Breast epithelium (tissue), 4 donors: Measurements from ENCODE around the gene CDH20. TPM values are rescaled to one million over a fixed set of nuclear protein-coding genes. Genes with fewer than 3 reads are reported as not detected.

Experiments
- DNase-seq, 2 donors: peaks; one replicate each; pipeline ENCODE4 v3.0.0-alpha.2; 2019; ENCODE audit warnings: low spot score in 2 of 2
- H3K27ac ChIP-seq, 2 donors: fragments of 200-600 bp; sonication (generic) in 1 of 2; one replicate each; pipeline ENCODE4 v1.5.1; 2016 to 2019; ENCODE audit warnings: mild to moderate bottlenecking in 1 of 2
- H3K27me3 ChIP-seq, 2 donors: fragments of 200-600 bp; sonication (generic) in 1 of 2; one replicate each; pipeline versions ENCODE4 v1.5.1 to v1.6.0; 2017 to 2019; ENCODE audit warnings: control low read depth in 1 of 2, mild to moderate bottlenecking in 1 of 2
- H3K36me3 ChIP-seq: fragments of 200-600 bp; one replicate; pipeline ENCODE4 v1.5.1; 2019
- H3K4me1 ChIP-seq, 2 donors: fragments of 200-600 bp; sonication (generic); one replicate each; pipeline ENCODE4 v1.5.1; 2016 to 2019; ENCODE audit warnings: control low read depth in 1 of 2
- H3K4me3 ChIP-seq, 3 donors: fragments of 200-600 bp; sonication (generic); 1 replicate in 2 of 3; 2 replicates in 1 of 3; pipeline ENCODE4 v1.5.1; 2016 to 2019; ENCODE audit warnings: mild to moderate bottlenecking in 3 of 3, moderate library complexity in 2 of 3
- H3K9me3 ChIP-seq, 2 donors: fragments of 200-600 bp; sonication (generic) in 1 of 2; one replicate each; pipeline ENCODE4 v1.5.1; 2016 to 2019; ENCODE audit warnings: control low read depth in 1 of 2
- POLR2A ChIP-seq: fragments of 450-650 bp; IDR thresholded peaks from one replicate; pipeline ENCODE4 v1.6.1; 2016; ENCODE audit warnings: antibody characterized with exemption, mild to moderate bottlenecking, moderate library complexity
- POLR2AphosphoS5 ChIP-seq, 3 donors: sonication (generic); formaldehyde crosslinking; IDR thresholded peaks; one replicate each; pipeline ENCODE4 v1.6.1; 2017; ENCODE audit warnings: antibody characterized with exemption in 3 of 3
- intact Hi-C: fragments of 100-400 bp; cut with DNase I; formaldehyde crosslinking; loops from one replicate; pipeline ENCODE4 v1.15.1; 2023; ENCODE audit warnings: low total_unique reads
- total RNA-seq, 3 donors: library from RNA; depleted of rRNA; stranded (reverse); fragments of >200 nt; gene quantifications; one replicate each; pipeline ENCODE4 v1.1.0, GENCODE V29; 2016
- TF ChIP-seq, protein P1 (sequence below), 3 donors: fragments of 450-650 bp; IDR thresholded peaks; one replicate each; pipeline ENCODE4 v1.5.1; 2016 to 2017; ENCODE audit warnings: antibody characterized with exemption in 3 of 3, mild to moderate bottlenecking in 3 of 3, moderate library complexity in 3 of 3

The CDH20 gene
- total RNA-seq, 3 donors from 2014 or later: 0.66 to 18.1 (median 1.2) TPM

DNA sequence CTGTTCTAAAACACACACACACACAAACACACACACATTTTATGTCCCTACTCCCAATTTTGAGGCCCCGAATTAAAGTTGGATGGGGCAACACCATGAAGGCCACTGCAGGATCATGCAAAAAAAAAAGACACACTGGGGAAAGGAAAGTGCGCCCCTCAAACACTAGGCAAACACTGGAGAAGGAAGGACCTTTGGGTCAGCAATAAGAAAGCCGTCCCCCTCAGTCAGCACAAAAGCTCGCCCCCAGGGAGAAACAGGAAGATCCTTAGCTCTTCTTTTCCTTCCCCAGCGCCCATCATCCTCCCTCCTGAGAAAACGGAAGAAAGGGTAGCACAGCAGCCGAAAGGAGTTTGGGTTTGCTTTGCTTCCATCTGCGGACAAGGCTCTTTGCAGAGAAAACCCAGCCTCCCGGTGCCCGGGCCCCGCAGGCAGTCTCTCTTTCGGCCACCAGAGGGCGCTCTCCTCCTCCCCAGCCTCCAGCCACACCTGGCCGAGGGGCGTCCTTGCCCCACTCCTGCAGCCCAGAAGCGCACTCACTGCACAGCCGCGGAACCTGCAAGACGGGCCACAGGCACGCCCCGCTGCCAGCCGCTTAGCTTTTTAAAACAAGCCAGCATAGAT is 248.5 kb downstream of the CDH20 start:
- no peaks in the 10 kb centered on the region for H3K4me1 ChIP-seq
- H3K9me3 ChIP-seq: no peaks in the 10 kb centered on the region
- no peaks in the 10 kb centered on the region for H3K36me3 ChIP-seq
- intact Hi-C loops: loop anchor here (10.0 kb wide), 1 partner anchor 313 kb away; the partner anchor contains the start of gene RNF152
- DNase-seq: peak; percentile 70 to 82
- peak in 2 of 3 donors; percentile 18 to 41 for TF ChIP-seq POLR2AphosphoS5 (IDR thresholded peaks at IDR 0.05)
- TF ChIP-seq POLR2A: no peak
- TF ChIP-seq, protein P1, sequence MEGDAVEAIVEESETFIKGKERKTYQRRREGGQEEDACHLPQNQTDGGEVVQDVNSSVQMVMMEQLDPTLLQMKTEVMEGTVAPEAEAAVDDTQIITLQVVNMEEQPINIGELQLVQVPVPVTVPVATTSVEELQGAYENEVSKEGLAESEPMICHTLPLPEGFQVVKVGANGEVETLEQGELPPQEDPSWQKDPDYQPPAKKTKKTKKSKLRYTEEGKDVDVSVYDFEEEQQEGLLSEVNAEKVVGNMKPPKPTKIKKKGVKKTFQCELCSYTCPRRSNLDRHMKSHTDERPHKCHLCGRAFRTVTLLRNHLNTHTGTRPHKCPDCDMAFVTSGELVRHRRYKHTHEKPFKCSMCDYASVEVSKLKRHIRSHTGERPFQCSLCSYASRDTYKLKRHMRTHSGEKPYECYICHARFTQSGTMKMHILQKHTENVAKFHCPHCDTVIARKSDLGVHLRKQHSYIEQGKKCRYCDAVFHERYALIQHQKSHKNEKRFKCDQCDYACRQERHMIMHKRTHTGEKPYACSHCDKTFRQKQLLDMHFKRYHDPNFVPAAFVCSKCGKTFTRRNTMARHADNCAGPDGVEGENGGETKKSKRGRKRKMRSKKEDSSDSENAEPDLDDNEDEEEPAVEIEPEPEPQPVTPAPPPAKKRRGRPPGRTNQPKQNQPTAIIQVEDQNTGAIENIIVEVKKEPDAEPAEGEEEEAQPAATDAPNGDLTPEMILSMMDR (IDR thresholded peaks at IDR 0.05): peak; percentile 88 to 96 (median 96)
- peak overlapping the region; percentile 30 to 69 (median 46) for H3K4me3 ChIP-seq
- H3K27ac ChIP-seq: peak overlapping the region; percentile 37 to 70
- H3K27me3 ChIP-seq: no peaks in the 10 kb centered on the region

DNA sequence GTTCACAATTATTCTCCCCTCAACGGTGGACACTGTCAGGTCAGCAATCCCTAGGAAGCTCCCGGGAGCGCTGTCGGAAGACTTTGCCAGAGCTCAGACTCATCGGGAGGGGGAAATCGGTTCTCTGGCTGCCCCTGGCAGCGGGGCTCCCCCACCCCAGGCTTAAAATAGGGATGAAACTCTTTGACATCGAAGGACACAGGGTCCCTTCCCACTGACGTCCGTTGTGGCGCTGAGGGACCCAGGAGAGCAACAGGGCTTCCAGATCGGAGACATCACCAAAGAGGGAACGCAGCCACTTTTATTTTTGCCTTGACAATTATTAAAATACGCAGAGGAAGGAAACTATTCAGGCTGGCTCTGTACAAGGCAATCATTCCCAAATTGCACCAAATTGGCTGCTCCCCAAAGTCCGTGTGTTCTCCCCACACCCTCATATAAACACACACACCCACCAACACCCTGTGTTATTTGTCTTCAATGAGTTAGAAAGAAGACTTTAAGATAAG is 249.0 kb downstream of the CDH20 start:
- peak overlapping the region; percentile 37 to 70 for H3K27ac ChIP-seq

DNA sequence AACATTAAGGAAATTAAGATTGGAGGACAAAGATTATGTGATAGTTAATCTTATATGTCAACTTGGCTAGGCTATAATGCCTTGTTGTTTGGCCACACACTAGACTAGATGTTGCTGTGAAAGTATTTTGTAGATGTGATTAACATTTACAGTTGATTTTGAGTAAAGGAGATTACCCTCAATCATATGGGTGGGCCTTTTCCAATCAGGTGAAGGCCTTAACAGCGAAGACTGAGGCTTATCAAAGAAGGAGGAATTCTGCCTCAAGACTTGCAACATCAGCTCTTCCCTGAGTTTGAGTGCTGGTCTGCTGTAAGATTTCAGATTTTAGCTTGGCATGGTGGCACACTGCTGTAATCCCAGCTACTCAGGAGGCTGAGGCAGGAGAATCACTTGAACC is 250.3 kb downstream of the CDH20 start:
- no peaks in the 10 kb centered on the region for H3K27me3 ChIP-seq
- no peak for DNase-seq
- no peaks in the 10 kb centered on the region for H3K36me3 ChIP-seq
- no peak overlapping the region for H3K27ac ChIP-seq
- H3K9me3 ChIP-seq: no peaks in the 10 kb centered on the region
- TF ChIP-seq, protein P1 (IDR thresholded peaks at IDR 0.05): no peak
- TF ChIP-seq POLR2AphosphoS5 (IDR thresholded peaks at IDR 0.05) (no peak), POLR2A (no peak)
- no peaks in the 10 kb centered on the region for H3K4me1 ChIP-seq
- H3K4me3 ChIP-seq: no peak overlapping the region
- intact Hi-C loops: loop anchor here (10.0 kb wide), 1 partner anchor 311 kb away; the partner anchor contains the start of gene RNF152

More for the DNA sequence above, 249.0 kb downstream of the CDH20 start:
- intact Hi-C loops: loop anchor here (10.0 kb wide), 1 partner anchor 313 kb away; the partner anchor contains the start of gene RNF152
- Histone ChIP-seq H3K36me3 (no peaks in the 10 kb centered on the region), H3K4me1 (no peaks in the 10 kb centered on the region), H3K4me3 (peak overlapping the region; percentile 30 to 69 (median 46)), H3K27me3 (no peaks in the 10 kb centered on the region), H3K9me3 (no peaks in the 10 kb centered on the region)
- TF ChIP-seq POLR2AphosphoS5 (IDR thresholded peaks at IDR 0.05) (no peak), POLR2A (no peak)
- TF ChIP-seq, protein P1 (IDR thresholded peaks at IDR 0.05): peak in 1 of 3 donors; percentile 22
- no peak for DNase-seq

DNA sequence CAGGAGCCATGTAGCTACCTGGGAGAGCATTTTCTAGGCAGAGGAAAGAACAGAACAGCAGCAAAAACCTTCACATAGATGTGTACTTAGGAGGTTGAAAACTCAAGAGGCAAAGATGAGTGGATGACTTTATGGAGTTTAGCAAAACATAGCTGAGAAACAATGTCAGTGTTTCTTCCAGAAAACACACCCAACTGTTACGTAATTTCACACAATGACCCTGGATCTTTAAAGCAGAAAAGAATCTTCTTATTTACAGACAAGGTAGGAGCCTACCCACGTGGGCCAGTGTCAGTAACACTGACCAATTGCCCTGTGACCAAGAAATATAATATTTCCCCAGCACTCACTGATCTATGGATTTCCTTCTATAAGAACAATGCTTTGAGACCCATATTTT is 254.6 kb downstream of the CDH20 start:
- H3K27me3 ChIP-seq: no peaks in the 10 kb centered on the region
- no peak overlapping the region for H3K4me3 ChIP-seq
- no peaks in the 10 kb centered on the region for H3K9me3 ChIP-seq
- no peak for DNase-seq
- no peak overlapping the region for H3K27ac ChIP-seq
- TF ChIP-seq, protein P1 (IDR thresholded peaks at IDR 0.05): no peak
- no peak for TF ChIP-seq POLR2AphosphoS5 (IDR thresholded peaks at IDR 0.05)
- TF ChIP-seq POLR2A: no peak
- intact Hi-C loops: loop anchor here (2.0 to 10.0 kb wide), 2 partner anchors 65 to 307 kb away; partner anchors contain the start of gene RNF152
- no peaks in the 10 kb centered on the region for H3K36me3 ChIP-seq
- no peaks in the 10 kb centered on the region for H3K4me1 ChIP-seq

DNA sequence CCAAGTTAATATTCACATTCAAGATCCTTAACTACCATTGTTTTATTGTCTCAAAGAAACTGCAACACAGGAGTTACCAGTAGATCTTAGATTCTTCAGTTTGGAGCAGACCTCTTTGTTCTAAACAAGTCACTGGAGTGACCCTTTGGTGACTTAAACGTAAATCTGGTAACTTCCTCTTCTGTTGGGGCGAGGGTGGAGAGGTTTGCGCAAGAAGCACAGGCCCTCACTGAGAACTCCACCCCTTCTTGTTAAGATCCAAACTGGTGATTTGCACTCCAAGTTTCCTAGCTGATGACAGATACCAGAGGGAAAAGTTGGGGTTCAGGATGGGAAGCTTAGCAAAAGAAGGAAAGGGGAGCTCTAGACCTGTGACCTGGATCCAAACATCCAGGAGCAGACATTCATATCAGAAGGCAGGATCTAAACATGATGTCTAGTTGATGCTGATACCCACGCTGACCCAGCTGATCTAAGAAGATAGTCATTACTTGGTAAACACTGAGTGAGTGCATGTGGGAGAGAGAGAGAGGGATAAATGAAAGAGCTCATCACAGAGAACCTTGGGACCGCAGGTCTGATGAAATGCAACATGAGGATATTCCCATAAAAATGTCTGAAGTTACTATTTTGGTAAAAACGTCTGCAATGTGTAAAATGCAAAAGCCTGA is 256.0 kb downstream of the CDH20 start:
- intact Hi-C loops: loop anchor here (10.0 kb wide), 1 partner anchor 306 kb away; the partner anchor contains the start of gene RNF152
- no peak for DNase-seq
- Histone ChIP-seq H3K27me3 (no peaks in the 10 kb centered on the region), H3K4me1 (no peaks in the 10 kb centered on the region), H3K4me3 (no peak overlapping the region), H3K27ac (no peak overlapping the region), H3K9me3 (no peaks in the 10 kb centered on the region), H3K36me3 (no peaks in the 10 kb centered on the region)
- TF ChIP-seq, protein P1 (IDR thresholded peaks at IDR 0.05): no peak
- TF ChIP-seq POLR2A (no peak), POLR2AphosphoS5 (IDR thresholded peaks at IDR 0.05) (no peak)
